WTC11 (cell line): ENCODE data around the gene TMEM81. TPM values are rescaled to one million over a fixed set of nuclear protein-coding genes. Genes with fewer than 3 reads are reported as not detected.

Experiments used
- ATAC-seq: fragments of 200-7000 bp; cut with Tn5 transposase; 2 replicates; pipeline ENCODE4 v1.10.0; 2021; ENCODE audit warnings: mild to moderate bottlenecking, moderate library complexity
- CTCF ChIA-PET: fragments of 300-600 bp; sonication (Branson Sonifier 250); formaldehyde crosslinking; loops from one replicate; lab custom pipeline; 2021; ENCODE audit warnings: antibody characterized with exemption; lab: Charles Lee
- POLR2A ChIA-PET: fragments of 350-600 bp; sonication (Branson Sonifier 250); formaldehyde crosslinking; loops from one replicate; lab custom pipeline; 2021; ENCODE audit warnings: antibody characterized with exemption; lab: Charles Lee
- DNase-seq: peaks from one replicate; pipeline ENCODE4 v3.0.0; 2021; ENCODE audit warnings: low spot score
- H3K27ac Mint-ChIP-seq: 2 replicates; pipeline ENCODE4 v1.8.0; 2021; ENCODE audit warnings: mixed read lengths
- H3K27me3 Mint-ChIP-seq: 2 replicates; pipeline ENCODE4 v1.8.0; 2021; ENCODE audit warnings: low read depth, mild to moderate bottlenecking, moderate library complexity, mixed read lengths
- H3K36me3 Mint-ChIP-seq: 2 replicates; pipeline ENCODE4 v1.8.0; 2021; ENCODE audit warnings: mixed read lengths
- H3K4me1 Mint-ChIP-seq: 2 replicates; pipeline ENCODE4 v1.8.0; 2022; ENCODE audit warnings: mixed read lengths
- H3K4me3 Mint-ChIP-seq: 2 replicates; pipeline ENCODE4 v1.8.0; 2021; ENCODE audit warnings: mild to moderate bottlenecking, moderate library complexity, mixed read lengths
- H3K9me3 Mint-ChIP-seq: 2 replicates; pipeline ENCODE4 v1.8.0; 2021; ENCODE audit warnings: mixed read lengths
- ATF1 ChIP-seq: sonication (generic); formaldehyde crosslinking; IDR thresholded peaks from 2 replicates; pipeline ENCODE4 v1.8.1; 2023; ENCODE audit warnings: mild to moderate bottlenecking, moderate library complexity, missing genetic modification reagents
- ATF6 ChIP-seq: sonication (generic); formaldehyde crosslinking; IDR thresholded peaks from 2 replicates; pipeline ENCODE4 v1.8.1; 2023; ENCODE audit warnings: mild to moderate bottlenecking, missing genetic modification reagents
- FOXK1 ChIP-seq: sonication (generic); formaldehyde crosslinking; IDR thresholded peaks from 2 replicates; pipeline ENCODE4 v1.8.0; 2022; ENCODE audit warnings: mild to moderate bottlenecking, moderate library complexity, missing genetic modification reagents
- HMGA2 ChIP-seq: fragments of 250-450 bp; sonication (Bioruptor Pico); IDR thresholded peaks from 2 replicates; pipeline ENCODE4 v1.4.0; 2021; ENCODE audit warnings: mild to moderate bottlenecking, moderate library complexity
- IRF2 ChIP-seq: sonication (generic); formaldehyde crosslinking; IDR thresholded peaks from 2 replicates; pipeline ENCODE4 v1.8.0; 2022; ENCODE audit warnings: low read depth, missing genetic modification reagents, borderline replicate concordance
- JAZF1 ChIP-seq: fragments of 250-450 bp; sonication (Bioruptor Pico); IDR thresholded peaks from 2 replicates; pipeline ENCODE4 v1.9.0; 2021; ENCODE audit warnings: moderate library complexity, mild to moderate bottlenecking, inconsistent platforms
- TEAD4 ChIP-seq: sonication (generic); formaldehyde crosslinking; IDR thresholded peaks from 2 replicates; pipeline ENCODE4 v1.8.0; 2022; ENCODE audit warnings: mild to moderate bottlenecking, missing genetic modification reagents
- ZMAT4 ChIP-seq: fragments of 250-450 bp; sonication (Bioruptor Pico); IDR thresholded peaks from 2 replicates; pipeline ENCODE4 v1.9.0; 2021; ENCODE audit warnings: mild to moderate bottlenecking
- ZNF121 ChIP-seq: sonication (generic); formaldehyde crosslinking; IDR thresholded peaks from 2 replicates; pipeline ENCODE4 v1.8.0; 2023; ENCODE audit warnings: missing genetic modification reagents
- ZNF263 ChIP-seq: sonication (generic); formaldehyde crosslinking; IDR thresholded peaks from 2 replicates; pipeline ENCODE4 v1.8.1; 2022; ENCODE audit warnings: low read depth, mild to moderate bottlenecking, moderate library complexity, missing genetic modification reagents
- ZNF317 ChIP-seq: sonication (generic); formaldehyde crosslinking; IDR thresholded peaks from 2 replicates; pipeline ENCODE4 v1.8.1; 2023; ENCODE audit warnings: low read depth, mild to moderate bottlenecking, moderate library complexity, missing genetic modification reagents, borderline replicate concordance
- ZNF396 ChIP-seq: fragments of 250-450 bp; sonication (Bioruptor Pico); IDR thresholded peaks from 2 replicates; pipeline ENCODE4 v1.8.0; 2021; ENCODE audit warnings: mild to moderate bottlenecking, moderate library complexity, borderline replicate concordance
- ZNF416 ChIP-seq: fragments of 250-450 bp; sonication (Bioruptor Pico); IDR thresholded peaks from 2 replicates; pipeline ENCODE4 v1.9.0; 2021; ENCODE audit warnings: mild to moderate bottlenecking, inconsistent platforms
- ZNF512 ChIP-seq: sonication (generic); formaldehyde crosslinking; IDR thresholded peaks from 2 replicates; pipeline ENCODE4 v1.8.1; 2022; ENCODE audit warnings: missing genetic modification reagents, borderline replicate concordance
- total RNA-seq: library from RNA; stranded (reverse); gene quantifications from 3 replicates; pipeline ENCODE4 v1.2.3, GENCODE V29; 2021
- TF ChIP-seq, protein P1 (sequence below): sonication (generic); formaldehyde crosslinking; IDR thresholded peaks from 2 replicates; pipeline ENCODE4 v1.8.1; 2022; ENCODE audit warnings: low read depth, missing genetic modification reagents, borderline replicate concordance
- TF ChIP-seq, protein P2 (sequence below): fragments of 250-450 bp; sonication (Bioruptor Pico); IDR thresholded peaks from 2 replicates; pipeline ENCODE4 v1.8.0; 2021; ENCODE audit warnings: mild to moderate bottlenecking
- TF ChIP-seq, protein P3 (sequence below): sonication (generic); formaldehyde crosslinking; IDR thresholded peaks from 2 replicates; pipeline ENCODE4 v1.8.0; 2023; ENCODE audit warnings: missing genetic modification reagents, mild to moderate bottlenecking, borderline replicate concordance
- TF ChIP-seq, protein P4 (sequence below): sonication (generic); formaldehyde crosslinking; IDR thresholded peaks from 2 replicates; pipeline ENCODE4 v1.8.0; 2022; ENCODE audit warnings: mild to moderate bottlenecking, missing genetic modification reagents

TMEM81 gene
- total RNA-seq, 1 experiment from 2014 or later: 7.5 TPM

DNA sequence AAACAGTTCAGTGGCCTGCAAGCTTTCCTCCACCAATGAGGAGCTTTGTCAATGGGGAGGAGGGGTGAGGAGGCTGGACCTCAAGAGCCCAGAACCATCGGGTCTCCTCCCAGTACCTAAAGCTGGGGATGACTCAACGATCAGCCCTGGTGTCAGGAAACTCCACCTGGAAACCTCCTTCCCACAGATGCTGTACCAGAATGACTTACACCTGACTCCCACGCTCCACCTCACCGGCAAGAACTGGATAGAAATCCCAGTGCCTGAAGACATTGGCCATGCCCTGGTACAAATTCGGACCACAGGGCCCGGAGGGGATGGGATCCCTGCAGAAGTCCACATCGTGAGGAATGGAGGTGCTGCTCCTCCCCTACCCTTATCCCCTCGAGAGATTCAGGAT lies 11.4 kb downstream of the TMEM81 start:
- Mint-ChIP-seq H3K36me3 (no peaks in the 10 kb centered on the region), H3K9me3 (no peaks in the 10 kb centered on the region), H3K4me3 (no peak overlapping the region), H3K27ac (no peak overlapping the region), H3K4me1 (0 out of 2 replicates have a peak, but pooled peaks cover 2% of the 10 kb centered on the region)
- POLR2A ChIA-PET: no interaction called here
- ATAC-seq (no peak), DNase-seq (no peak)
- CTCF ChIA-PET: interaction anchor here (5.6 to 12.0 kb wide), 2 partner anchors 11 to 84 kb away, joined by 23 to 109 read pairs; no protein-coding TSS in a partner anchor
- TF ChIP-seq ZNF263 (CRISPR knock-in tag): no peak
- TF ChIP-seq ZMAT4: no peak
- TF ChIP-seq ZNF317 (CRISPR knock-in tag): no peak
- no peak for TF ChIP-seq ZNF416 (CRISPR knock-in tag)
- TF ChIP-seq ZNF396: no peak
- TF ChIP-seq, all 79 proteins: peak for 0
- no peaks in the 10 kb centered on the region for H3K27me3 Mint-ChIP-seq

- H3K27ac Mint-ChIP-seq: no peak overlapping the region
- no peaks in the 10 kb centered on the region for H3K9me3 Mint-ChIP-seq
- ATAC-seq (no peak), DNase-seq (no peak)
- H3K4me1 Mint-ChIP-seq: 0 out of 2 replicates have a peak, but pooled peaks cover 2% of the 10 kb centered on the region
- H3K36me3 Mint-ChIP-seq: no peaks in the 10 kb centered on the region
- no peak for TF ChIP-seq HMGA2 (CRISPR knock-in tag)
- no peak for TF ChIP-seq ZNF512
- TF ChIP-seq TEAD4: no peak
- TF ChIP-seq, protein P1, sequence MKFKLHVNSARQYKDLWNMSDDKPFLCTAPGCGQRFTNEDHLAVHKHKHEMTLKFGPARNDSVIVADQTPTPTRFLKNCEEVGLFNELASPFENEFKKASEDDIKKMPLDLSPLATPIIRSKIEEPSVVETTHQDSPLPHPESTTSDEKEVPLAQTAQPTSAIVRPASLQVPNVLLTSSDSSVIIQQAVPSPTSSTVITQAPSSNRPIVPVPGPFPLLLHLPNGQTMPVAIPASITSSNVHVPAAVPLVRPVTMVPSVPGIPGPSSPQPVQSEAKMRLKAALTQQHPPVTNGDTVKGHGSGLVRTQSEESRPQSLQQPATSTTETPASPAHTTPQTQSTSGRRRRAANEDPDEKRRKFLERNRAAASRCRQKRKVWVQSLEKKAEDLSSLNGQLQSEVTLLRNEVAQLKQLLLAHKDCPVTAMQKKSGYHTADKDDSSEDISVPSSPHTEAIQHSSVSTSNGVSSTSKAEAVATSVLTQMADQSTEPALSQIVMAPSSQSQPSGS (CRISPR knock-in tag): no peak
- TF ChIP-seq ZNF121 (CRISPR knock-in tag): no peak
- no peak for TF ChIP-seq FOXK1 (CRISPR knock-in tag)
- no peak for TF ChIP-seq IRF2 (CRISPR knock-in tag)
- no peak for TF ChIP-seq ZNF317 (CRISPR knock-in tag)
- TF ChIP-seq JAZF1 (CRISPR knock-in tag): no peak
- TF ChIP-seq ATF1 (CRISPR knock-in tag): no peak
- POLR2A ChIA-PET: no interaction called here
- no peaks in the 10 kb centered on the region for H3K27me3 Mint-ChIP-seq
- CTCF ChIA-PET: interaction anchor here (0.7 to 12.0 kb wide), 3 partner anchors 10 to 244 kb away, joined by 3 to 109 read pairs (median 23); no protein-coding TSS in a partner anchor
- no peak overlapping the region for H3K4me3 Mint-ChIP-seq
These were observed 12.0 kb downstream of the TMEM81 start for GRCh38 chr1:205072286-205072685.

- Mint-ChIP-seq H3K4me3 (no peak overlapping the region), H3K27me3 (no peaks in the 10 kb centered on the region), H3K9me3 (no peaks in the 10 kb centered on the region), H3K36me3 (no peaks in the 10 kb centered on the region), H3K27ac (no peak overlapping the region), H3K4me1 (0 out of 2 replicates have a peak, but pooled peaks cover 2% of the 10 kb centered on the region)
- ChIA-PET CTCF (interaction anchor here (0.7 to 12.0 kb wide), 4 partner anchors 10 to 243 kb away, joined by 3 to 109 read pairs (median 17); no protein-coding TSS in a partner anchor), POLR2A (no interaction called here)
- ATAC-seq (no peak), DNase-seq (no peak)
- TF ChIP-seq, protein P2, sequence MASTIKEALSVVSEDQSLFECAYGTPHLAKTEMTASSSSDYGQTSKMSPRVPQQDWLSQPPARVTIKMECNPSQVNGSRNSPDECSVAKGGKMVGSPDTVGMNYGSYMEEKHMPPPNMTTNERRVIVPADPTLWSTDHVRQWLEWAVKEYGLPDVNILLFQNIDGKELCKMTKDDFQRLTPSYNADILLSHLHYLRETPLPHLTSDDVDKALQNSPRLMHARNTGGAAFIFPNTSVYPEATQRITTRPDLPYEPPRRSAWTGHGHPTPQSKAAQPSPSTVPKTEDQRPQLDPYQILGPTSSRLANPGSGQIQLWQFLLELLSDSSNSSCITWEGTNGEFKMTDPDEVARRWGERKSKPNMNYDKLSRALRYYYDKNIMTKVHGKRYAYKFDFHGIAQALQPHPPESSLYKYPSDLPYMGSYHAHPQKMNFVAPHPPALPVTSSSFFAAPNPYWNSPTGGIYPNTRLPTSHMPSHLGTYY (CRISPR knock-in tag): no peak
- no peak for TF ChIP-seq ATF6 (CRISPR knock-in tag)
- TF ChIP-seq, protein P3, sequence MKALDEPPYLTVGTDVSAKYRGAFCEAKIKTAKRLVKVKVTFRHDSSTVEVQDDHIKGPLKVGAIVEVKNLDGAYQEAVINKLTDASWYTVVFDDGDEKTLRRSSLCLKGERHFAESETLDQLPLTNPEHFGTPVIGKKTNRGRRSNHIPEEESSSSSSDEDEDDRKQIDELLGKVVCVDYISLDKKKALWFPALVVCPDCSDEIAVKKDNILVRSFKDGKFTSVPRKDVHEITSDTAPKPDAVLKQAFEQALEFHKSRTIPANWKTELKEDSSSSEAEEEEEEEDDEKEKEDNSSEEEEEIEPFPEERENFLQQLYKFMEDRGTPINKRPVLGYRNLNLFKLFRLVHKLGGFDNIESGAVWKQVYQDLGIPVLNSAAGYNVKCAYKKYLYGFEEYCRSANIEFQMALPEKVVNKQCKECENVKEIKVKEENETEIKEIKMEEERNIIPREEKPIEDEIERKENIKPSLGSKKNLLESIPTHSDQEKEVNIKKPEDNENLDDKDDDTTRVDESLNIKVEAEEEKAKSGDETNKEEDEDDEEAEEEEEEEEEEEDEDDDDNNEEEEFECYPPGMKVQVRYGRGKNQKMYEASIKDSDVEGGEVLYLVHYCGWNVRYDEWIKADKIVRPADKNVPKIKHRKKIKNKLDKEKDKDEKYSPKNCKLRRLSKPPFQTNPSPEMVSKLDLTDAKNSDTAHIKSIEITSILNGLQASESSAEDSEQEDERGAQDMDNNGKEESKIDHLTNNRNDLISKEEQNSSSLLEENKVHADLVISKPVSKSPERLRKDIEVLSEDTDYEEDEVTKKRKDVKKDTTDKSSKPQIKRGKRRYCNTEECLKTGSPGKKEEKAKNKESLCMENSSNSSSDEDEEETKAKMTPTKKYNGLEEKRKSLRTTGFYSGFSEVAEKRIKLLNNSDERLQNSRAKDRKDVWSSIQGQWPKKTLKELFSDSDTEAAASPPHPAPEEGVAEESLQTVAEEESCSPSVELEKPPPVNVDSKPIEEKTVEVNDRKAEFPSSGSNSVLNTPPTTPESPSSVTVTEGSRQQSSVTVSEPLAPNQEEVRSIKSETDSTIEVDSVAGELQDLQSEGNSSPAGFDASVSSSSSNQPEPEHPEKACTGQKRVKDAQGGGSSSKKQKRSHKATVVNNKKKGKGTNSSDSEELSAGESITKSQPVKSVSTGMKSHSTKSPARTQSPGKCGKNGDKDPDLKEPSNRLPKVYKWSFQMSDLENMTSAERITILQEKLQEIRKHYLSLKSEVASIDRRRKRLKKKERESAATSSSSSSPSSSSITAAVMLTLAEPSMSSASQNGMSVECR (CRISPR knock-in tag): no peak
- TF ChIP-seq, protein P4, sequence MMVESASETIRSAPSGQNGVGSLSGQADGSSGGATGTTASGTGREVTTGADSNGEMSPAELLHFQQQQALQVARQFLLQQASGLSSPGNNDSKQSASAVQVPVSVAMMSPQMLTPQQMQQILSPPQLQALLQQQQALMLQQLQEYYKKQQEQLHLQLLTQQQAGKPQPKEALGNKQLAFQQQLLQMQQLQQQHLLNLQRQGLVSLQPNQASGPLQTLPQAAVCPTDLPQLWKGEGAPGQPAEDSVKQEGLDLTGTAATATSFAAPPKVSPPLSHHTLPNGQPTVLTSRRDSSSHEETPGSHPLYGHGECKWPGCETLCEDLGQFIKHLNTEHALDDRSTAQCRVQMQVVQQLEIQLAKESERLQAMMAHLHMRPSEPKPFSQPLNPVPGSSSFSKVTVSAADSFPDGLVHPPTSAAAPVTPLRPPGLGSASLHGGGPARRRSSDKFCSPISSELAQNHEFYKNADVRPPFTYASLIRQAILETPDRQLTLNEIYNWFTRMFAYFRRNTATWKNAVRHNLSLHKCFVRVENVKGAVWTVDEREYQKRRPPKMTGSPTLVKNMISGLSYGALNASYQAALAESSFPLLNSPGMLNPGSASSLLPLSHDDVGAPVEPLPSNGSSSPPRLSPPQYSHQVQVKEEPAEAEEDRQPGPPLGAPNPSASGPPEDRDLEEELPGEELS (CRISPR knock-in tag): no peak
These were observed 12.5 kb downstream of the TMEM81 start for GRCh38 chr1:205071801-205072200.
